H54 (cell line): Measurements from ENCODE around the gene CHMP4B.

Source experiments
- DNase-seq: peaks from one replicate; pipeline ENCODE4 v3.0.0; 2011; ENCODE audit warnings: low spot score, mixed read lengths; ENCODE audit not compliant: insufficient read length
- FAIRE-seq: peaks from 3 replicates; lab custom pipeline; 2011; peaks lifted over from hg19 to GRCh38; lab: Jason Lieb, UNC
- POLR2A ChIP-seq: IDR thresholded peaks from 2 replicates; pipeline ENCODE4 v1.6.1; 2011; ENCODE audit warnings: low read depth, mild to moderate bottlenecking, low read length

The CHMP4B gene, protein sequence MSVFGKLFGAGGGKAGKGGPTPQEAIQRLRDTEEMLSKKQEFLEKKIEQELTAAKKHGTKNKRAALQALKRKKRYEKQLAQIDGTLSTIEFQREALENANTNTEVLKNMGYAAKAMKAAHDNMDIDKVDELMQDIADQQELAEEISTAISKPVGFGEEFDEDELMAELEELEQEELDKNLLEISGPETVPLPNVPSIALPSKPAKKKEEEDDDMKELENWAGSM

DNA sequence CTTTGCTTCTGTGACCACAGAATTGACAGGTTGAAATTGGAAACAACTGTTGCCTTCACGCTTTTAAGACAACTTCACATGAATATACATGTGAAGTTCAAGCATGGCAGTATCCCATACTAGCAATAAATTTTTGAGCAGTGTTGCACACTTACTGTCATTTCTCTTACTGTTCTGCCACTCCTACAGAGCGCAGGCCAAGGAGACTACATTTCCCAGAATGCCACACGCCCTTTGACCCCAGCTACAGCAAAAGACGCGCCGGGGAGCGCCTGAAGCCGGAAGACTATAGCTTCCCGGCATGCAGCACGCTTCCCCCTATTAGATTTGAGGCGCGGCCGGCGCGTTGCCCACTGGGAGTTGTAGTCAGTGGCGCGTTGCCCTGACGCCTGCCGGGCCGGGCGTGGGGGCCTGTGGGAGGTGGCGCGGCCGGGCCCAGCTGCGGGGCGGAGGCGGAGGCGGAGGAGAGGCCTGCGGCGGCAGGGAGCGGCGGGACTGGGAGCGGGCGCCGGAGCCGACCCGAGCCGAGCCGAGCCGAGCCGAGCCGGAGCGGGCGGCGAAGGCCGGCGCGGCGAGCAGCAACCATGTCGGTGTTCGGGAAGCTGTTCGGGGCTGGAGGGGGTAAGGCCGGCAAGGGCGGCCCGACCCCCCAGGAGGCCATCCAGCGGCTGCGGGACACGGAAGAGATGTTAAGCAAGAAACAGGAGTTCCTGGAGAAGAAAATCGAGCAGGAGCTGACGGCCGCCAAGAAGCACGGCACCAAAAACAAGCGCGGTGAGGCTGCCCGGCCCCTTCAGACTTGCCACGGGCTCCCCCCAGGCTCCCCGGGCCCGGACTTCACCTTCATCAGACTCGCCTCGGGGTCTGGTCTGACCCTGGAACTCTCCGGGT lies at the start of gene CHMP4B:
TSS of gene CHMP4B (plus strand) at position 464 of the 891 bp plus-strand sequence. CDS start at position 585, 121 bp downstream.
- peak; percentile 84 for TF ChIP-seq POLR2A
- FAIRE-seq (no peak), DNase-seq (peak; percentile 94)

DNA sequence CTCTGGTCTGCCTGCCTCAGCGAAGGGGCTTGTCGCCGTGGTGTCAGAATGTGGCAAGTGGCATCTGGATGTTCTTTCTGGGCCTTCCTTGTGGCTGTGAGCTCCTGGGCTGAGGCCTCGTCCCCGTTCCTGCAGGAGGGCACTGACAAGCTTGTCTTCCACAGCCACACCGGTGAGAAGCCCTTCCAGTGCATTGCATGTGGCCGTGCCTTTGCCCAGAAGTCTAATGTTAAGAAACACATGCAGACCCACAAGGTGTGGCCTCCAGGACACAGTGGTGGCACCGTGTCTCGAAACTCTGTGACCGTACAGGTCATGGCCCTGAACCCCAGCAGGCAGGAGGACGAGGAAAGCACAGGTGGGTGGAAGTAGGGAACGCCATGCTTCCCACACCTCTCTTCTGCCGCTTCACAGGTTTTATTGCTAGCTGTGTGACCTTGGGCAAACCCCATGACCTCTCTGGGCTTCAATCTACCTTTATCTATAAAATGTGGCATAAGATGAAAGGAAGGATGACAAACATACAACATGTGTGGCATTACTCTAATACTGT lies 49.4 kb upstream of the CHMP4B start:
- no peak for TF ChIP-seq POLR2A
- DNase-seq (no peak), FAIRE-seq (no peak)

DNA sequence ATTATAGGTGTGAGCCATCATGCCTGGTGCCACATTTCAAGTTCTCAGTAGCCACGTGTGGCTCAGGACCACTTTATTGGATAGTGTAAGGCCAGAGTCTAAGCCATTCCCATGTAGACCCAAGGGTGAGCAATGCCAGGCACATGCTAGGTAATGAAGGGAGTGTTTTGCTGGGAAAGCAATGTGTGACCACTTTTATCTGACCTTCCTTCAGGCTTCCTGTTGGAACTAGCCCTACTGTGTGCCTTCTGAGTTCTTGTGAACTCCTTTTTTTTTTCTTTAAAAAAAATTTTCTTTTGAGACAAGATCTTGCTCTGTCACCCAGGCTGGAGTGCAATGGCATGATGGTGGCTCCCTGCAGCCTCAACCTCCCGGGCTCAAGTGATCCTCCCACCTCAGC lies 46.0 kb upstream of the CHMP4B start:
- DNase-seq, result no peak
- no peak for TF ChIP-seq POLR2A
- no peak for FAIRE-seq

DNA sequence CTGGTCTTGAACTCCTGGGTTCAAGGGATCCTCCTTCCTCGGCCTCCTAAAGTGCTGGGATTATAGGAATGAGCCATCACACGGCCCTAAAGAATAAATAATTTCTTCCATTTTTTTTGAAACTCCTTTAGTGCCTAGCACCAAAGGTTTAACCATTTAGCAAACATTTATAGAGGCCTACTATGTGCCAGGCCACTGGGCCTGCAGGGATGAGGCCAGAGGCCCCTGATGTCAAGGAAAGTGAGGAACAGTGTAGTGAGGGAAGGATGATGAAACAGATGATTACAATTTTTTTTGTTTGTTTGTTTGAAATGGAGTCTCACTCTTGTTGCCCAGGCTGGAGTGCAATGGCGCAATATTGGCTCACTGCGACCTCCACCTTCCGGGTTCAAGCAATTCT lies 45.6 kb upstream of the CHMP4B start:
- DNase-seq, result no peak
- no peak for FAIRE-seq
- TF ChIP-seq POLR2A, result no peak

DNA sequence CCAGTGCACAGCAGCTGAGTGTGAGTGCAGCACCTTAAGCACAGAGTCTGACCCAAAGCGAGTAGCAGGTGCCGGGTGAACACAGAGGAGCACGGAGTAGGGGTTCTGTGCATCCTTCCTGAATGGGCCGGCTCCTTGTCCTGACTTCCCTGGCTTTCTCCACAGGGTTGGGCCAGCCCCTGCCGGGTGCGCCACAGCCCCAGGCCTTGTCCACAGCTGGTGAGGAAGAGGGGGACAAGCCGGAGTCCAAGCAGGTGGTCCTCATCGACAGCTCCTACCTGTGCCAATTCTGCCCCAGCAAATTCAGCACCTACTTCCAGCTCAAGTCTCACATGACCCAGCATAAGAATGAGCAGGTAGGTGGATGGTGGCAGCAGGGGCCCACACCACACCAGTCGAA lies 44.5 kb upstream of the CHMP4B start:
- FAIRE-seq (no peak), DNase-seq (no peak)
- TF ChIP-seq POLR2A, result no peak

DNA sequence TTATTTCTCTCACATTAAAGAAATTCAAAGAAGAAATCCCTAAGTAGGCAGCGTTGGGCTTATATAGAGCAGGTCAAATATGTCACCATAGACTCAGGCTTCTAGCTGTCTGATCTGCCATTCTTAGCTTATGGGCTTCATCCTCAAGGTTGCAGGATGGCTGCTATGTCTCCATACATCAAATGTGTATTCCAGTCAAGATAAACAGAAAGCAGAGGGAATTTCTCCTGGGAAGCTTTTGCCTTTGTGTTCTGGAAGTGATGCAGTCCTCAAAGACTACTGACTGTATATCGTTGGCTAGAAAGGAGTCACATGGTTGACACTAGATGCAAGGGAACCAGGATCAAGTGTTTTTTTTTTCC lies 43.4 kb upstream of the CHMP4B start:
- no peak for DNase-seq
- no peak for FAIRE-seq
- TF ChIP-seq POLR2A, result no peak

DNA sequence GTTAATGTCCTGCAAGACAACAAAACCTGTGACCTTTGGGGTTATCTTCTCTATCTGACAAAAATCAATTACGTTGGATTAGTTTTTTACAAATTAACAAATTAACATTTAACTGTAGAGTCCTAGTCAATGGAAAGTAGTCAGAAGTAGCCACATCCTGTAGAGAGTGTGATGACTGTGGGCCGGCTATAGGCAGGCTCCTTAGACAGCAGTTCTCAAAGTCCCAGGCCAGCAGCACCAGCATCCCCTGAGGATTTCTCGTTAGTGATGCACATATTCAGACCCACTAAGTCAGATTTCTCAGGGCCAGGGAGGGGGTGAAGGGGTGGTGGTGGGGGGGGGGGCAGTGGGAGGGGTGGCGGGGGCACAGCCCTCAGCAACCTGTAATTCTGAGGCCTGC lies 42.1 kb upstream of the CHMP4B start:
- no peak for FAIRE-seq
- DNase-seq, result no peak
- TF ChIP-seq POLR2A, result no peak

DNA sequence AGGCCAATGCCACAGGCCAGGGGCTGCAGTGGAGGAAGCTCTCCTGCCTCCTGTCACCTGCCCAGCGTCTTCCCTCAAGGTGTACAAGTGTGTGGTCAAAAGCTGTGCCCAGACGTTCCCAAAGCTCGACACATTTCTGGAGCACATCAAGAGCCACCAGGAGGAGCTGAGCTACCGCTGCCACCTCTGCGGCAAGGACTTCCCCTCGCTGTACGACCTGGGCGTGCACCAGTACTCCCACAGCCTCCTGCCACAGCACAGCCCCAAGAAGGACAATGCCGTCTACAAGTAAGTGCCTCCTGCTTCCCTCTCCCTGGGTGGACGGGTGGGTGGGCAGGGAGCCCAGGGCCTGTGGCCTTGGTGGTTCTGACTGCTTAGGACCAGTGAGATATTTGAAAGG lies 41.1 kb upstream of the CHMP4B start:
- no peak for FAIRE-seq
- no peak for TF ChIP-seq POLR2A
- no peak for DNase-seq

DNA sequence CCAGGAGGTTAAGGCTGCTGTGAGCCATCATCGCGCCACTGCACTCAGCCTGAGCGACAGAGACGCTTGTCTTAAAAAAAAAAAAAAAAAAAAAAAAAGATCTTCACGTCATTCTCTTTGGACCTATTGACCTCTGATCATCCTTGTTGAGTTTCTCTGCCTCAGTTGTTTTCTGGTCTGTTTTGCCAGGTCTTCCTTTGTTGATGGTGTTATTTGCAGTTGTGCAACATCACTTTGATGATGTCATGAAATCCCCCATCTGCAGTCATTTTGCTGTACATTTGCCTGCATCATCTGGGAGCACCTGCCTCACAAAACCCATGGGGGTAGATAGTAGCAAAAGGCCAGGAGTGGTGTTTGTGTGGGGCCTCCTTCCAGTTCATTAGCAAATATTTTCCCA lies 39.2 kb upstream of the CHMP4B start:
- no peak for DNase-seq
- no peak for FAIRE-seq
- TF ChIP-seq POLR2A, result no peak

DNA sequence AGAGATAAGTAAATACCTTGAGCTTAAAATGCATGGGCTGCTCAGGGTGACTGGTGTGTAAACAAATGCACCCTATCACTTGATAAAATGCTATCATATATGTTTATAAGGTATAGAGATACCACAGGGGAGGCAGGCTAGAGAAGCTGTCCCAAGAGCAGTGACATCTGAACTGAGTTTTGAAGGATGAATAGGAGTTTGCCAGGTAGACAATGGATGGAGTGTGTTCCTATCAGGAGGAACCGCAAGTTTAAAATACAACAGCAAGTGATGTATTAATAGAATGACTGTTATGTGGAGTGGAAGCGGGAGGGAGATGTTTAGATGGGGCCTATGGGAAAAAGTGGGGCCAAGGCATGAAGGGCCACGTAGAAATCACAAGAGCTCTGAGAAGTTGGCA lies 38.7 kb upstream of the CHMP4B start:
- no peak for TF ChIP-seq POLR2A
- DNase-seq (no peak), FAIRE-seq (no peak)

DNA sequence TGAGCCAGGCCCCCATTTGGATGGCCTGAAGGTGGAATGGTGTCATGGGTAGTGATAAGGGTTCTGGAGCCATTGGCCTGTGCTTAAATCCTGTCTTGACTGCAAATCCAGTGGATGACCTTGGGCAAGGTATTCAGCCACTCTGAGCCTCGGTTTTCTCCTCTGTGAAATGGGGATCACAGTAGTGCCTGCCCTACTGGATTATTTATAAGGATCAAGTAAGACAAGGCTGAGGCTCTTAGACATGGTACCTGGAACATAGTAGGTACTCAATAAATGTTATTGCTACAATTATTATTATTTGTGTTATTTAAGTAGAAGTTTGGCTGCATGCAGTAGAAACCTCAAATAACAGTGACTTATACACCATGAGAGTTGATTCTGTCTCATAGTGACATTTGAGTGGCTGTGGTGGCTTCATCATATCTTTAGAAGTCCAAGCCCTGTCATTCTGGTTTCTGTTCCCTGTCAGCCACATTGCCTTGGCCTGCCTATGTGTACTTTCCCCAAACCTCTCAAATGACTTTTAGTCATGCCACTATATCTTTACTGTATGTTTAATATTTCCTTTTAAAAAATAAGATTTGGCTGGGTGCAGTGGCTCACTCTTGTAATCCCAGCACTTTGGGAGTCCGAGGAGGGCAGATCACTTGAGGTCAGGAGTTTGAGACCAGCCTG lies 37.6 kb upstream of the CHMP4B start:
- no peak for TF ChIP-seq POLR2A
- FAIRE-seq, result no peak

DNA sequence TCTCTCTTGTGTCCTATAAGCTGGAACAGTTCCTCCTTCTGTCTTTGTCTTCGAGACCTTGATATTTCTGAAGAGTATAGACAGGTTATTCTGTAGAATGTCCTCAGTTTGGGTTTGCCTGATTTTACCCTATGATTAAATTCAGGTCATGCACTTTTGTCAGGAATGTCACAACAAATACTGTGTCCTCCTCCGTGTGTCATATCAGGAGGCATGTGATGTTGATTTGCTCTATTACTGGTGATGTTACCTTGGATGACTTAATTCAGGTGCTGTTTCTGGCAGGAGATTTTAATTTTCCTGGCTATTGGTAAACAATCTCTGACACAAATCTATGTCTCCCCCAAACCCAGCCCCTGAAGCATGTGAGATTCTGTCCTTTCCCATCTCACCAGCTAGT lies 33.3 kb upstream of the CHMP4B start:
- FAIRE-seq (no peak), DNase-seq (no peak)
- no peak for TF ChIP-seq POLR2A

More for the DNA sequence above, 37.6 kb upstream of the CHMP4B start:
- no peak for DNase-seq

DNA sequence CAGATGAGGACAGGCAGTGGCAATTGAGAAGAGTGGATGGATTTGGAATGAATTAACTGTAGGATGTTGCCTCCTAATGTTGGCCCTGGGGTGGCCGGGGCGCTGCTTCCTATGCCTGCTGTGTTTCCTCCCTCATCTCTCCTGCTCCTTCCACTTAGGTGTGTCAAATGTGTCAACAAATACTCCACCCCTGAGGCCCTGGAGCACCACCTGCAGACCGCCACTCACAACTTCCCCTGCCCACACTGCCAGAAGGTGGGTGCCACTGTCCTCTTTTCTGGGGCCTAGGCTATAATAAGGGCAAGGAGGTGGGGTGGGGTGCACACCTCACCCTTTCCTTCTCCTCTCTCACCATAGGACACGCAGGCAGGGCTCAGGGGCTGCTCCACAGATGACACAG lies 30.0 kb upstream of the CHMP4B start:
- no peak for FAIRE-seq
- TF ChIP-seq POLR2A, result no peak
- DNase-seq, result no peak

DNA sequence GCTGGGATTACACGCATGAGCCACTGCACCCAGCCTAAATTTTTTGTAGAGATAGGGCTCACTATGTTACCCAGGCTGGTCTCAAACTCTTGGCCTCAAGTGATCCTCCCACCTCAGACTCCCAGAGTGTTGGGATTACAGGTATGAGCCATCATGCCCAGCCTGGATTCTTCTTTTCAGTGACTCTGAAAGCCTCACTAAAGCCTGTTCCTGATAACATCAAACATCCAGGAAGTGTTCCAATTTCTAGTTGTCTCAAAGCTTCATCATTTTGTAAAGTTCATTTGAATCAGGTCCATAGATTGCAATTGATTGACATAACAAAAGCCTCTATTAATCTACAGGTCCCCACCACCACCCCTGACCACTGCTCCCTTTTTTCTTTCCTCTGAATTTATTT lies 29.2 kb upstream of the CHMP4B start:
- DNase-seq (no peak), FAIRE-seq (no peak)
- TF ChIP-seq POLR2A, result no peak
